Type B pancreatic cell (in vitro differentiated cells): ENCODE results near the gene PLCB2. TPM values are rescaled to one million over a fixed set of nuclear protein-coding genes. Genes with fewer than 3 reads are reported as not detected.

ENCODE experiments used
- DNase-seq: peaks from one replicate; pipeline ENCODE4 v3.0.0; 2021; ENCODE audit warnings: mixed read lengths; ENCODE audit not compliant: unreplicated experiment; ENCODE audit errors: extremely low spot score
- H3K27ac Mint-ChIP-seq: 2 replicates; pipeline ENCODE4 v1.8.0; 2021; ENCODE audit warnings: mild to moderate bottlenecking, mixed read lengths
- H3K27me3 Mint-ChIP-seq: 2 replicates; pipeline ENCODE4 v1.8.0; 2021; ENCODE audit warnings: mixed read lengths
- H3K36me3 Mint-ChIP-seq: 2 replicates; pipeline ENCODE4 v1.8.0; 2021; ENCODE audit warnings: mixed read lengths
- H3K4me1 Mint-ChIP-seq: one replicate; pipeline ENCODE4 v1.8.0; 2021; ENCODE audit warnings: mixed read lengths; ENCODE audit not compliant: unreplicated experiment
- H3K4me3 Mint-ChIP-seq: 2 replicates; pipeline ENCODE4 v1.8.0; 2021; ENCODE audit warnings: mild to moderate bottlenecking, mixed read lengths
- H3K9me3 Mint-ChIP-seq: 2 replicates; pipeline ENCODE4 v1.8.0; 2021; ENCODE audit warnings: mixed read lengths
- total RNA-seq: library from RNA; stranded (reverse); gene quantifications from 2 replicates; pipeline ENCODE4 v1.2.1, GENCODE V29; 2021; ENCODE audit warnings: low replicate concordance
- TF ChIP-seq, protein P1 (sequence below): fragments of 200-600 bp; sonication (generic); conservative IDR thresholded peaks from 2 replicates; pipeline ENCODE4 v1.5.0; 2021; ENCODE audit warnings: antibody characterized with exemption, mild to moderate bottlenecking

PLCB2 gene
- total RNA-seq, 1 donor from 2014 or later: 5.8 TPM

DNA sequence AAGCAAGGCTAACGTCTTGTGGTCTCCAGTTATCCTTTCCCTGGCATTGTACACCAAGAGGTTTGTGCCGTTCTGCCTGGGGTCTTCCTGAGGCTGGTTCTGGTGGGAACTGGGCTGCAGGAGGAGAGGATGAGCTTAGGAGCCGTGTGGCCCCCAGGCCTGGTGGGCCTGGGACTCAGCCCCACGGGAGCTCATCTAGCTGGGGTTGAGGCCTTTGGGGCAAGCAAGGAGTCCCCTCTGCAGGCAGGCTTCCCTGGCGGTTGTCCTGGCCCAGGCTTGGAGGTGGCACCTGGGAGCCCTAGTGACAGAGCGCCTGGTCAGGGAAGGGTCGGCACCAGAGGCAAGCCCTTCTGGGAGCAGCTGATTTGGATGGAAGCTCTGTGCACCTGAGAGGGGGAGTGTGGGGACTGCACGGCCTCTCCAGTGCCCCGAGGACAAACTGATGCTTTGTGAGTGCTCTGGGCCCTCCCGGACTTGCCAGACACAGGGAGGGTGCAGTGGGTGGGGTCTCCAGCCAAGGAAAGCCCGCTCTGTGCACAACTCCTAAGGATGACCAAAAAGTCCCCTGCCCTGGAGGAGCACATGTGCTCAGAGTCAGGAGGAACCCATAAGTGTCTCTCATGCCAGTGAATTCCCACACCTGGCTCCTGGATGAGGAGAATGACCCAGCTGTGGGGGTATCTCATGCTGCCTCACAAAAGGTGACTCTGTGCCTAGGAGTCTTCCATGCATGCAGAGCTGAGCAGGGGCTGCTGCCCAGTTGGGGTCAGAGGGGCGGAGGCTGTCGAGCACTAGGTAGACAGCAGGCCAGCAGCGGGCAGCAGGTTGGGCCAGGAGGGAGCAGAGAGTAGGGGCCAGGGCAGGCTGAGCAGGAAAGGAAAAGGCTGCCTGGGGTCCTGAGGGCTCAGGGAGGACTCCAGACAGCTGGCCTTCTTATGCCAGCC is 66.2 kb downstream of the PLCB2 start:
- Mint-ChIP-seq H3K27ac (no peak overlapping the region), H3K4me3 (no peak overlapping the region), H3K27me3 (peaks cover 13% of the 10 kb centered on the region), H3K4me1 (peaks cover 16% of the 10 kb centered on the region), H3K36me3 (no peaks in the 10 kb centered on the region), H3K9me3 (no peaks in the 10 kb centered on the region)
- no peak for DNase-seq
- TF ChIP-seq, protein P1, sequence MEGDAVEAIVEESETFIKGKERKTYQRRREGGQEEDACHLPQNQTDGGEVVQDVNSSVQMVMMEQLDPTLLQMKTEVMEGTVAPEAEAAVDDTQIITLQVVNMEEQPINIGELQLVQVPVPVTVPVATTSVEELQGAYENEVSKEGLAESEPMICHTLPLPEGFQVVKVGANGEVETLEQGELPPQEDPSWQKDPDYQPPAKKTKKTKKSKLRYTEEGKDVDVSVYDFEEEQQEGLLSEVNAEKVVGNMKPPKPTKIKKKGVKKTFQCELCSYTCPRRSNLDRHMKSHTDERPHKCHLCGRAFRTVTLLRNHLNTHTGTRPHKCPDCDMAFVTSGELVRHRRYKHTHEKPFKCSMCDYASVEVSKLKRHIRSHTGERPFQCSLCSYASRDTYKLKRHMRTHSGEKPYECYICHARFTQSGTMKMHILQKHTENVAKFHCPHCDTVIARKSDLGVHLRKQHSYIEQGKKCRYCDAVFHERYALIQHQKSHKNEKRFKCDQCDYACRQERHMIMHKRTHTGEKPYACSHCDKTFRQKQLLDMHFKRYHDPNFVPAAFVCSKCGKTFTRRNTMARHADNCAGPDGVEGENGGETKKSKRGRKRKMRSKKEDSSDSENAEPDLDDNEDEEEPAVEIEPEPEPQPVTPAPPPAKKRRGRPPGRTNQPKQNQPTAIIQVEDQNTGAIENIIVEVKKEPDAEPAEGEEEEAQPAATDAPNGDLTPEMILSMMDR: no peak

DNA sequence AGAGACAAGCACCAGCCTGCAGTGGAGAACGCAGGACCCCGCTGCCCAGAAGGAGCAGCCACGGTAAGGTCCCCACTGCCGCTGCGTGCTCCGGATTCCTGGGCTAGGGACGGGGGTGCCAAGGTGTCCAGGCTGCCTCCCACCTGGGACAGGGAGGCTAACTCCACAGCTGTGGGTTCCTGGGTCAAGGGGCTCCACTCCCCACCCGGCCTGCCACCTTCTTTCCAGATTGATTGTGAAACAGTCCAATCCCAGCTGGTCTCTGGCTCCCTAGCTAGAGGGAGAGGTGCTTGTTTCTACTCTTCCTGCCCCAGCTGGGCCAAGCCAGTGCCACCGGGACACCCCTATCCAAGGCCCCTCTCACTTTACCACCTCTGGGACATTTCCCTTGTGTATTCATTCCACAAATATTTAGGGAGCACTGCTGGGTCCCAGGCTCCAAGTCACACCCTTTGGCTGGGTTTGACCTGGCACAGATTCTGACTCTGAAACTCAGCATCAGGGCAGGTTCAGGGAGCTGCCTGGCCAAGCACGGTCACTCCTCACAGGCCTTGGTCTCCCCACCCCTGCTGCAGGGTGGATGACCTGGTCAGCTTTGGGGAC is 67.0 kb downstream of the PLCB2 start:
- Mint-ChIP-seq H3K4me3 (no peak overlapping the region), H3K4me1 (peaks cover 16% of the 10 kb centered on the region), H3K27me3 (peaks cover 13% of the 10 kb centered on the region), H3K27ac (no peak overlapping the region), H3K9me3 (no peaks in the 10 kb centered on the region), H3K36me3 (no peaks in the 10 kb centered on the region)
- TF ChIP-seq, protein P1: no peak
- DNase-seq: no peak

DNA sequence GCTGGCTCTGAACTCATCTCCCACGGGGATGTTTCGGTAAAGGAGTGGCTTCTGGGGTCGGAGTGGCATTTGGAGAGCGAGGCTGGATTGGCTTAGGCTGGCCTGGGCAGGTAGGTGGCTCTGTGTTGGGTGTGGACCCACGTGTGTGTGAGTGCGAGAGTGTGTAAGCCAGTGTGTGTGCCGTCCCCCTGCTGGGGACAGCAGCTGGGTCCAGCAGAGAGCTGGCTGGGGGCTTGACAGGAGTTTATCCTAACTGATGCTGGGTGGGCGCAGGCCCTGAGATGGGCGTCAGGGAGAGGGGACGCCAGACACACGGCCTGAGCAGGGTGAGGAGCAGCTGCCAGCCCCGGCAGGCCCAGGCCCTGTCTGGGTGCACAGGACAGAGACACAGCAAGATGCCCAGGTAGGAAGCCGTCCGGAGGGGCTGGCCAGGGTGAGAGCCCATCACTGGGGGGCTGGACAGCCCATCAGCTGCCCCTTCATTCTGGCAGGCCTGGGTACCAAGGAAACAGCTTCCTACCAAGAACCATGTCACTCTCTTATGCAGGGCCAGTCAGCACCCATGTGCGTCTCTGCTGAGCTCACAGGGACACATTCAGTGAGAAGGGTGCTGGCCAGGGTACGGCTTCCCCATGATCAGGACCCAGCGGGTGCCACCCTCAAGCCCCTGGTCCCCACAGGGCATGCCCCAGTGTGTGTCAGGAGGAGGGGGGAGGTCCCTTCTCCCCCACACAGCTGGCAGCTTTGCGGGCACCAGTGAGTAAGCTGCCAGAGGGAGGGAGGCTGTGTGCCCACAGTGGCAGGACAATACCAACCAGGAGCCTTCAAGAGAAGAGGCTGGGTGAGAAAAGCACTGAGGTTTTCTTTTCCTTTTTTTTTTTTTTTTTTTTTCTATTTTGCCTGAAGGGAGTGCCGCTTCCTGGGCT is 67.8 kb downstream of the PLCB2 start:
- Mint-ChIP-seq H3K4me1 (peaks cover 10% of the 10 kb centered on the region), H3K4me3 (peak overlapping the region; percentile 76), H3K9me3 (no peaks in the 10 kb centered on the region), H3K27ac (peak overlapping the region; percentile 68), H3K27me3 (peaks cover 13% of the 10 kb centered on the region), H3K36me3 (no peaks in the 10 kb centered on the region)
- TF ChIP-seq, protein P1: no peak
- DNase-seq: no peak

DNA sequence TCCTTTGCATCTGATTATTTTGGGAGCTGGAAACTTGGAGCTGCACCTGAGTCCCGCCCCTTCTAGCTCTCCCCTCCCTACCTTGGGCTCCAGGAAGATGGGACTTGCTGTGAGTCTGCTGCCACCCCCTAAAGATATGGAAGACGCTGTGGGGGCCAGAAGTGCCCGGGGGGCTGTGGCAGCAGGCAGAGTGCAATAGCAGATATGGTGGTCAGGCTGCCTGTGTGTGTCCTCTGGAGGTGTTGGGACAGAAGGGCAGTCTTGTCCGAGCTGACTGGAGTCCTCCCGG is 68.4 kb downstream of the PLCB2 start:
- no peak for DNase-seq
- H3K27ac Mint-ChIP-seq: peak overlapping the region; percentile 68
- TF ChIP-seq, protein P1: no peak
- H3K27me3 Mint-ChIP-seq: peaks cover 13% of the 10 kb centered on the region
- H3K4me1 Mint-ChIP-seq: peaks cover 6% of the 10 kb centered on the region
- H3K9me3 Mint-ChIP-seq: no peaks in the 10 kb centered on the region
- H3K4me3 Mint-ChIP-seq: peak overlapping the region; percentile 76
- no peaks in the 10 kb centered on the region for H3K36me3 Mint-ChIP-seq

DNA sequence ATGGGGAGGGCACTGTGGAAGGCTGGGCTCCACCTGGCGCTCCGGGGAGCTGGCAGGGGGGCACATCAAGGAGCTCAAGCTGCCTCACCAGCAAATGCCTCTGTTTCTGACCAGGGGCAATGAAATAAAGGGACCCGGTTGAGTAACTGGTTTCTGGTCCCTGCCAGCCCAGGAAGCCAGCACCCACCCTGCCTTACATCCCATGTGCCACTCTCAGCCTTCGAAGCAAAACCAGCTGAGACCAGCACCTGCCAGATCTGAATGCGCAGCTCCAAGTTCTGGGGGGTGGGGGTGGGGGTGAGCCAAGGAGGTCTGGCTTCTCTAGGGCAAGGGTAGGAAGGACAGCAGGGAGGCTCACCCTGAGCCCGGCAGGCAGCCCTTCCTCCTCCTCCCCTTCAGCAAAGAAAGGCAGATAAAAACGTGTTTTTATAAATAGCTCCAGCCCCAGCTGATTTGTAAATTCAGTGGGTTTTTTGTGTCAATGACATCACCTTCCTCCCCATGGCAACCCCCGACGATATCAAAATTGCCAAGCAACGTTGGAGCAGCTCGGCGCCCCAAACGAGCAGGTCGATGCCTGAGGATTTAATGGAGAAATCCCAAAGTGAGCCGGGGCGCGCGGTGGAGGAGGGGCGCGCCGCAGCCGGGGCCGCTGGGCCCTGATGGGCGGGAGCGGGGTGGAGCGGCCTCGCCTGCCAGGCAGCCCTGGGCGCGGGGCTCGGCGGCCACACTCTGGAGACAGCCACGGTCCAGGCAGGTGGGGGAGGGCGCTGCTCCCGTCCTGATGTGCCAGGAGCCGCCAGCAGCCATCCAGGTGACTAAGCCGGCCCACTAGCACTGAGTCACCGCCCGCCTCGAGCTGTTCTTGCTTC is 69.0 kb downstream of the PLCB2 start, which contains the start of gene PAK6:
Gene PAK6, plus strand, starts transcription at position 532 of the 872 bp plus-strand sequence. CDS start 25,723 bp downstream, outside the sequence.
- no peaks in the 10 kb centered on the region for H3K36me3 Mint-ChIP-seq
- DNase-seq: no peak
- H3K27ac Mint-ChIP-seq: peak within 1 kb of the TSS; percentile 68

More for the DNA sequence above, 69.0 kb downstream of the PLCB2 start, which contains the start of gene PAK6:
- H3K27me3 Mint-ChIP-seq: peaks cover 13% of the 10 kb centered on the region
- peak within 1 kb of the TSS; percentile 76 for H3K4me3 Mint-ChIP-seq
- H3K9me3 Mint-ChIP-seq: no peaks in the 10 kb centered on the region
- peaks cover 6% of the 10 kb centered on the region for H3K4me1 Mint-ChIP-seq
- TF ChIP-seq, protein P1: no peak
